Hepatocyte (in vitro differentiated cells): ENCODE data around the gene EBP. TPM values are rescaled to one million over a fixed set of nuclear protein-coding genes. Genes with fewer than 3 reads are reported as not detected.

ENCODE experiments used
- DNase-seq: peaks from one replicate; pipeline ENCODE4 v3.0.0-alpha.2; 2016; ENCODE audit warnings: low spot score
- H2AFZ ChIP-seq: fragments of 200-600 bp; sonication (generic); 2 replicates; pipeline ENCODE4 v1.6.0; 2016; ENCODE audit warnings: antibody characterized with exemption, mild to moderate bottlenecking
- H3K27ac ChIP-seq: fragments of 200-600 bp; sonication (generic); 2 replicates; pipeline ENCODE4 v1.5.1; 2016; ENCODE audit warnings: mild to moderate bottlenecking
- H3K27me3 ChIP-seq: fragments of 200-600 bp; sonication (generic); 2 replicates; pipeline ENCODE4 v1.6.1; 2016
- H3K36me3 ChIP-seq: fragments of 200-600 bp; sonication (generic); replicated peaks from 2 replicates; pipeline ENCODE4 v1.5.1; 2016; ENCODE audit warnings: low read depth; ENCODE audit not compliant: insufficient read depth
- H3K4me1 ChIP-seq: fragments of 200-600 bp; sonication (generic); 2 replicates; pipeline ENCODE4 v1.5.1; 2016; ENCODE audit warnings: mild to moderate bottlenecking, moderate library complexity; ENCODE audit not compliant: insufficient read depth
- H3K4me2 ChIP-seq: fragments of 200-600 bp; sonication (generic); 2 replicates; pipeline ENCODE4 v1.6.0; 2016
- H3K4me3 ChIP-seq: fragments of 200-600 bp; sonication (generic); 2 replicates; pipeline ENCODE4 v1.5.1; 2016; ENCODE audit warnings: mild to moderate bottlenecking
- H3K79me2 ChIP-seq: fragments of 200-600 bp; sonication (generic); 2 replicates; pipeline ENCODE4 v1.6.0; 2017; ENCODE audit warnings: mild to moderate bottlenecking
- H3K9me2 ChIP-seq: fragments of 200-600 bp; sonication (generic); replicated peaks from 2 replicates; pipeline ENCODE4 v1.6.0; 2017; ENCODE audit warnings: mild to moderate bottlenecking; ENCODE audit not compliant: insufficient read depth
- H3K9me3 ChIP-seq: fragments of 200-600 bp; sonication (generic); 2 replicates; pipeline ENCODE4 v1.5.1; 2016; ENCODE audit warnings: low read depth, mild to moderate bottlenecking
- H4K20me1 ChIP-seq: fragments of 200-600 bp; sonication (generic); 2 replicates; pipeline ENCODE4 v1.6.0; 2016; ENCODE audit warnings: mild to moderate bottlenecking; ENCODE audit not compliant: insufficient read depth, poor library complexity, severe bottlenecking
- EZH2 ChIP-seq: fragments of 200-600 bp; sonication (generic); IDR thresholded peaks from 2 replicates; pipeline ENCODE4 v1.6.1; 2016; ENCODE audit warnings: antibody characterized with exemption, mild to moderate bottlenecking, borderline replicate concordance
- EZH2phosphoT487 ChIP-seq: fragments of 200-600 bp; sonication (generic); IDR thresholded peaks from one replicate; pipeline ENCODE4 v1.6.1; 2018; ENCODE audit warnings: antibody characterized with exemption, mild to moderate bottlenecking, low read depth, moderate library complexity; ENCODE audit not compliant: unreplicated experiment, severe bottlenecking
- WGBS: methylation state at CpG from one replicate; pipeline ENCODE4 v1.1.6; 2016; ENCODE audit warnings: low lambda C conversion rate; ENCODE audit errors: missing lambda C conversion rate; 5-methylcytosine and 5-hydroxymethylcytosine counted together
- polyA plus RNA-seq: library from polyadenylated mRNA; unstranded; fragments of >200 nt; fragmentation: Nextera tagmentation; extraction: Ambion mirVana; gene quantifications from 2 replicates; pipeline ENCODE4 v1.2.1, GENCODE V29; 2016
- total RNA-seq: library from RNA; depleted of rRNA; stranded (reverse); fragments of >200 nt; gene quantifications from 2 replicates; pipeline ENCODE4 v1.2.3, GENCODE V29; 2014
- TF ChIP-seq, protein P1 (sequence below): fragments of 200-600 bp; sonication (generic); IDR thresholded peaks from 2 replicates; pipeline ENCODE4 v1.5.1; 2016; ENCODE audit warnings: antibody characterized with exemption, mild to moderate bottlenecking; ENCODE audit not compliant: poor library complexity

Gene EBP
- total and polyA plus RNA-seq, 2 experiments from 2014 or later = 235 to 390 TPM

DNA sequence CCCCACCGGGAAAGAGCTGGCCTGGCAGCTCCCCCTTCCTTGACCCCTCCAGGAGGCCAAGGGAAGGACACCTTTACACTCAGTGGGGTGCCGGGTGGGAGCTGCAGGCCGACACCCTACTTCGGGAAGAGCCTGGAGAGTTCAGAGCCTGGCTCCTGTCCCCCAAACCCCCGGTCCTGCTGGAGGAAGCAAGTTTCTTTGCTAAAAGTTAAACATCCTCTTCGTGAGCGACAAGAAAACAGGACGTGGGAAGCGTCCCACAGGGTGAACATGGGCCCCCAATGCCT, 48.0 kb upstream of the EBP start:
- no peak overlapping the region for H3K4me3 ChIP-seq
- DNase-seq = no peak
- H3K9me2 ChIP-seq = no peaks in the 10 kb centered on the region
- H3K79me2 ChIP-seq = peaks cover 13% of the 10 kb centered on the region
- TF ChIP-seq EZH2phosphoT487 (no peak), EZH2 (no peak)
- TF ChIP-seq, protein P1, sequence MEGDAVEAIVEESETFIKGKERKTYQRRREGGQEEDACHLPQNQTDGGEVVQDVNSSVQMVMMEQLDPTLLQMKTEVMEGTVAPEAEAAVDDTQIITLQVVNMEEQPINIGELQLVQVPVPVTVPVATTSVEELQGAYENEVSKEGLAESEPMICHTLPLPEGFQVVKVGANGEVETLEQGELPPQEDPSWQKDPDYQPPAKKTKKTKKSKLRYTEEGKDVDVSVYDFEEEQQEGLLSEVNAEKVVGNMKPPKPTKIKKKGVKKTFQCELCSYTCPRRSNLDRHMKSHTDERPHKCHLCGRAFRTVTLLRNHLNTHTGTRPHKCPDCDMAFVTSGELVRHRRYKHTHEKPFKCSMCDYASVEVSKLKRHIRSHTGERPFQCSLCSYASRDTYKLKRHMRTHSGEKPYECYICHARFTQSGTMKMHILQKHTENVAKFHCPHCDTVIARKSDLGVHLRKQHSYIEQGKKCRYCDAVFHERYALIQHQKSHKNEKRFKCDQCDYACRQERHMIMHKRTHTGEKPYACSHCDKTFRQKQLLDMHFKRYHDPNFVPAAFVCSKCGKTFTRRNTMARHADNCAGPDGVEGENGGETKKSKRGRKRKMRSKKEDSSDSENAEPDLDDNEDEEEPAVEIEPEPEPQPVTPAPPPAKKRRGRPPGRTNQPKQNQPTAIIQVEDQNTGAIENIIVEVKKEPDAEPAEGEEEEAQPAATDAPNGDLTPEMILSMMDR = no peak
- 74% methylated on average over 9 of the region's 9 CpGs for WGBS
- no peak overlapping the region for H3K27ac ChIP-seq
- H2AFZ ChIP-seq = no peak overlapping the region
- no peaks in the 10 kb centered on the region for H3K9me3 ChIP-seq
- no peak overlapping the region for H3K4me2 ChIP-seq
- no peaks in the 10 kb centered on the region for H3K36me3 ChIP-seq
- H3K4me1 ChIP-seq = no peaks in the 10 kb centered on the region
- H3K27me3 ChIP-seq = no peaks in the 10 kb centered on the region
- no peaks in the 10 kb centered on the region for H4K20me1 ChIP-seq

DNA sequence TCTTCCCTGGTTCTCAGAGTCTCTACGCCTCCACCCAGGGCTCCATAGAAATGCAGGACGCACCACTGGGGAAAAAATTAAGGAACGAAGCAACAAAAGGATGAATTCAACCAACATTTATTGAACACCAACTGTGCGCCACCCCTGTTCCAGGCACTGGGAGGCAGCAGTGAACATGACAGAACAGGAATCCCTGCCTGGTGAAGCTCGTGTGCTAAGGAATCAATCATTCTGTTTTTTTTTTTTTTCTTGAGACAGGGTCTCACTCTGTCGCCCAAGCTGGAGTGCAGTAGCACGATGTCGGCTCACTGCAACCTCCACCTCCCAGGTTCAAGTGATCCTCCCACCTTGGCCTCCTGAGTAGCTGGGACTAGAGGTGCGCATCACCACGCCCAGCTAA, 47.5 kb upstream of the EBP start:
- DNase-seq = no peak
- Histone ChIP-seq H3K27me3 (no peaks in the 10 kb centered on the region), H3K4me1 (no peaks in the 10 kb centered on the region), H3K4me3 (no peak overlapping the region), H3K27ac (no peak overlapping the region), H3K4me2 (no peak overlapping the region), H3K36me3 (no peaks in the 10 kb centered on the region), H3K79me2 (peaks cover 13% of the 10 kb centered on the region), H3K9me3 (no peaks in the 10 kb centered on the region), H3K9me2 (no peaks in the 10 kb centered on the region), H2AFZ (no peak overlapping the region), H4K20me1 (no peaks in the 10 kb centered on the region)
- TF ChIP-seq EZH2phosphoT487 = no peak
- TF ChIP-seq, protein P1 = peak; percentile 4
- no peak for TF ChIP-seq EZH2
- whole genome bisulfite sequencing = 80% methylated on average over 10 of the region's 10 CpGs

DNA sequence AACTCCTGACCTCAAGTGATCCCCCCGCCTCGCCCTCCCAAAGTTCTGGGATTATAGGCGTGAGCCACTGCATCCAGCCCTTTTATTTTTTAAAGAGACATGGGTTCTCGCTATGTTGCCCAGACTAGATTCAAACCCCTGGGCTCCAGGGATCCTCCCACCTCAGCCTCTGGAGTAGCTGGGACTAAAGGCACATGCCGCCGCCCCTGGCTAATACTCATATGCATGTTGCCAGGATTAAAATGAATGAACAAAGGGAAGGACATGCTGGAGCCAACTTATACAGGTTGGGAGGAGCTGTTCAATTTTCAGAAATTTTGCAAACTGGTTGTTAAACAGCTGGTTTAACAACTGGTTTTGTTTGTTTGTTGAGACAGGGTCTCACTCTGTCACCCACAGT, 47.0 kb upstream of the EBP start:
- Histone ChIP-seq H4K20me1 (no peaks in the 10 kb centered on the region), H3K27ac (no peak overlapping the region), H3K9me2 (no peaks in the 10 kb centered on the region), H3K27me3 (no peaks in the 10 kb centered on the region), H3K36me3 (no peaks in the 10 kb centered on the region), H3K9me3 (no peaks in the 10 kb centered on the region), H3K4me2 (peak overlapping the region; percentile 84), H3K79me2 (peaks cover 13% of the 10 kb centered on the region), H3K4me1 (no peaks in the 10 kb centered on the region), H3K4me3 (no peak overlapping the region), H2AFZ (no peak overlapping the region)
- 91% methylated on average over 6 of the region's 6 CpGs for WGBS
- no peak for DNase-seq
- TF ChIP-seq, protein P1 = no peak
- TF ChIP-seq EZH2phosphoT487 (no peak), EZH2 (no peak)

DNA sequence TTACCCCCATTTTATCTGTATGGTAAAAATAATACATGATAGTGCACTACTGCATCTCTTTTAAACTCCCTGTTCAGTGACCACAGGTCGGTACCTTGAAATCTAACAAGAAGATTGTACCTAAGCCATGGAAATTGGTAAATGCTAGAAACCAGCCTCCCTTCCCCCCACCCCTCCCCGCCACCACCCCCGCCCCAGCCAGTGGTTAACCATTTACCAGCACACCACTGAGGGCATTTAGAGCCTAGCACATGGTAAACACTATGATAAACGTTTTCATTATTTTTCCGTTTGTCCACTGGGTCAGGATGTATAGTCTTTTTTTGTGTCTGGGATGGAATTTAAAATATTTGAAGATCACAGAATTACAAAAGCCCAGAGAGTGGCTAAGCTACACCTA, 46.3 kb upstream of the EBP start:
- Histone ChIP-seq H3K4me1 (no peaks in the 10 kb centered on the region), H3K27me3 (no peaks in the 10 kb centered on the region), H3K4me3 (peak overlapping the region; percentile 60), H3K9me3 (no peaks in the 10 kb centered on the region), H3K9me2 (no peaks in the 10 kb centered on the region), H4K20me1 (no peaks in the 10 kb centered on the region), H3K36me3 (no peaks in the 10 kb centered on the region), H2AFZ (peak overlapping the region; percentile 64), H3K4me2 (peak overlapping the region; percentile 84), H3K79me2 (peaks cover 13% of the 10 kb centered on the region), H3K27ac (peak overlapping the region; percentile 72)
- 32% methylated on average over 5 of the region's 5 CpGs for WGBS
- no peak for TF ChIP-seq EZH2
- TF ChIP-seq, protein P1 = no peak
- TF ChIP-seq EZH2phosphoT487 = no peak
- DNase-seq = no peak
